RWPE2 (cell line): ENCODE results near the gene TCF3.

Experiments
- ATAC-seq: fragments of 200-7000 bp; cut with Tn5 transposase; 3 replicates; pipeline ENCODE4 v1.9.1; 2021; ENCODE audit warnings: low read depth
- DNase-seq: peaks from one replicate; pipeline ENCODE4 v3.0.0-alpha.2; 2020; ENCODE audit warnings: low spot score
- H3K27ac ChIP-seq: fragments of 450-650 bp; 2 replicates; pipeline ENCODE4 v1.5.1; 2017; ENCODE audit warnings: mild to moderate bottlenecking; ENCODE audit not compliant: poor library complexity, severe bottlenecking
- H3K27me3 ChIP-seq: fragments of 250-450 bp; sonication (Bioruptor Pico); 2 replicates; pipeline ENCODE4 v1.5.1; 2021; ENCODE audit warnings: mild to moderate bottlenecking, moderate library complexity; ENCODE audit not compliant: insufficient read depth, poor library complexity, severe bottlenecking
- H3K36me3 ChIP-seq: fragments of 250-450 bp; sonication (Bioruptor Pico); 2 replicates; pipeline ENCODE4 v1.5.1; 2020; ENCODE audit warnings: low read depth, mild to moderate bottlenecking, moderate library complexity
- H3K4me1 ChIP-seq: fragments of 250-450 bp; sonication (Bioruptor Pico); 2 replicates; pipeline ENCODE4 v1.5.1; 2021; ENCODE audit warnings: mild to moderate bottlenecking, moderate library complexity; ENCODE audit not compliant: insufficient read depth, poor library complexity, severe bottlenecking
- H3K4me3 ChIP-seq: fragments of 250-450 bp; sonication (Bioruptor Pico); 2 replicates; pipeline ENCODE4 v1.5.1; 2021; ENCODE audit warnings: mild to moderate bottlenecking, moderate library complexity; ENCODE audit not compliant: severe bottlenecking
- H3K9me3 ChIP-seq: fragments of 250-450 bp; sonication (Bioruptor Pico); 2 replicates; pipeline ENCODE4 v1.5.1; 2021; ENCODE audit warnings: mild to moderate bottlenecking, moderate library complexity; ENCODE audit not compliant: severe bottlenecking
- TF ChIP-seq, protein P1 (sequence below): fragments of 450-650 bp; IDR thresholded peaks from one replicate; pipeline ENCODE4 v1.5.1; 2017; ENCODE audit warnings: mild to moderate bottlenecking, moderate library complexity; ENCODE audit not compliant: poor library complexity, severe bottlenecking

The TCF3 gene

DNA sequence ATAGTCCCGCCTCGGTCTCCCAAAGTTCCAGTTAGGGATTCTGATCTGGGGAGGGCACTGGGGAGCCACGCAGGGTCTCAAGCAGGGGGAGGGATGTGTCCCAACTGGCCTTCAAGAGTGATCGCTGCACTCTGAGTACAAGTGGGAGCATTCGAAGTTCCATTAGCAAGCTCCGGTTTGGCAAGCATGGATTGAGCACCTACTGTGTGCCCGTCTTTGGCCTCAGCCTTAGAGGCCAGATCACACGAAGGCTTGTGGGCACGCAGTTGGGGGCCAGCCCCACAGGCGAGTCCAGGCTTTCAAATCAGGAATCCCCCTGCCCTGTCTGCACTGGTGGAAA, 32.1 kb upstream of the TCF3 start:
- DNase-seq (no peak), ATAC-seq (no peak)
- Histone ChIP-seq H3K36me3 (no peaks in the 10 kb centered on the region), H3K9me3 (no peaks in the 10 kb centered on the region), H3K27ac (no peak overlapping the region), H3K4me1 (no peaks in the 10 kb centered on the region), H3K27me3 (peaks cover 3% of the 10 kb centered on the region), H3K4me3 (no peak overlapping the region)
- TF ChIP-seq, protein P1, sequence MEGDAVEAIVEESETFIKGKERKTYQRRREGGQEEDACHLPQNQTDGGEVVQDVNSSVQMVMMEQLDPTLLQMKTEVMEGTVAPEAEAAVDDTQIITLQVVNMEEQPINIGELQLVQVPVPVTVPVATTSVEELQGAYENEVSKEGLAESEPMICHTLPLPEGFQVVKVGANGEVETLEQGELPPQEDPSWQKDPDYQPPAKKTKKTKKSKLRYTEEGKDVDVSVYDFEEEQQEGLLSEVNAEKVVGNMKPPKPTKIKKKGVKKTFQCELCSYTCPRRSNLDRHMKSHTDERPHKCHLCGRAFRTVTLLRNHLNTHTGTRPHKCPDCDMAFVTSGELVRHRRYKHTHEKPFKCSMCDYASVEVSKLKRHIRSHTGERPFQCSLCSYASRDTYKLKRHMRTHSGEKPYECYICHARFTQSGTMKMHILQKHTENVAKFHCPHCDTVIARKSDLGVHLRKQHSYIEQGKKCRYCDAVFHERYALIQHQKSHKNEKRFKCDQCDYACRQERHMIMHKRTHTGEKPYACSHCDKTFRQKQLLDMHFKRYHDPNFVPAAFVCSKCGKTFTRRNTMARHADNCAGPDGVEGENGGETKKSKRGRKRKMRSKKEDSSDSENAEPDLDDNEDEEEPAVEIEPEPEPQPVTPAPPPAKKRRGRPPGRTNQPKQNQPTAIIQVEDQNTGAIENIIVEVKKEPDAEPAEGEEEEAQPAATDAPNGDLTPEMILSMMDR, result no peak

DNA sequence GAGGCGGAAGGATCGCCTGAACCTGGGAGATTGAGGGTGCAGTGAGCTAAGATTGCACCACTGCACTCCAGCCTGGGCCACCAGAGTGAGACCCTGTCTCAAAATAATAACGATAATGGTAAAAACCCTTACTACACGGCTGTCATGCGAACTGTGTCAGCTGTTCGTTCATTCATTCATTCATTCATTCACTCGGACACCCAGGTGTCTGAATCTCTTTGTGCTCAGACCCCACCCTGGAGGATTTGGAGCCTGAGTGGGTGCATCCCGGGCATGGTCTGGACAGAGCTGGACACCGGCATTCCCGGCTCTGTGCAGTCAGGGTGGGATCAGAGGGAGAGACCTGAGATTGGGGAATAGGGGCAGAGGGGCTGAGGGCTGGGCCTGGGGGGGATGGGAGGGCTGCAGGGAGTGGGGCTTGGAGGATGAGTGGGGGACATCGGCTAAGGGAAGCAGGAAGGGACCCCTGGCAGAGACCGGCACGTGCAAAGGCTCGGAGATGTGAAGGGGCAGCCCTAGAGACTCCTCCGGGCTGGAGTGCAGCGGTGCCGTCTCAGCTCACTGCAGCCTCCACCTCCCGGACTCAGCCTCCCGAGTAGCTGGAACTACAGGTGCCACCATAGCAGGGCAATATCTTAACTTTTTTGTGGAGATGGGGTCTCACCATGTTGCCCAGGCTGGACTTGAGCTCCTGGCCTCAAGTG, 31.6 kb upstream of the TCF3 start:
- Histone ChIP-seq H3K27me3 (peaks cover 3% of the 10 kb centered on the region), H3K27ac (no peak overlapping the region), H3K9me3 (no peaks in the 10 kb centered on the region), H3K4me3 (no peak overlapping the region), H3K4me1 (no peaks in the 10 kb centered on the region), H3K36me3 (no peaks in the 10 kb centered on the region)
- DNase-seq (no peak), ATAC-seq (no peak)
- TF ChIP-seq, protein P1, result no peak

DNA sequence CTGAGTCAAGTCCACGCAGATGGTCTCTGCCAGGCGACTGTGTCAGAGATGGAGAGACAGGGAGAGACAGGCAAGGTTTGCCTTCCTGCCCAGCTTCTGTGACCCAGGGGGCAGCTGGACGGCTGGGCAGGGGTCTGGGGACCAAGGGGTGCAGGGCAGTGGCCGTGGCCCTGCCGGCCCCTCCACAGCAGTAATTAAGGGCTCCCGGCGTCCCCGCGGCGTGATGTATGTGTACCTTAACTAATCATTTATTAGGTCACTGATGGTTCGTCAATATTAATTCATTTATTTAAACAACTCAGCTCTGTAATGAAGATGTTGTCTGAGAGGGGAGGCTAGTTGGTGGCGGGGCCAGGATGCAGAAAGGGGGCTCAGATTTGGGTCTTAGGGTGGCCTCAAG, 28.6 kb upstream of the TCF3 start:
- H3K4me1 ChIP-seq, result no peaks in the 10 kb centered on the region
- TF ChIP-seq, protein P1, result no peak
- no peak for ATAC-seq
- DNase-seq, result no peak
- H3K9me3 ChIP-seq, result no peaks in the 10 kb centered on the region
- H3K36me3 ChIP-seq, result no peaks in the 10 kb centered on the region
- H3K4me3 ChIP-seq, result no peak overlapping the region
- H3K27ac ChIP-seq, result no peak overlapping the region
- H3K27me3 ChIP-seq, result peaks cover 17% of the 10 kb centered on the region

DNA sequence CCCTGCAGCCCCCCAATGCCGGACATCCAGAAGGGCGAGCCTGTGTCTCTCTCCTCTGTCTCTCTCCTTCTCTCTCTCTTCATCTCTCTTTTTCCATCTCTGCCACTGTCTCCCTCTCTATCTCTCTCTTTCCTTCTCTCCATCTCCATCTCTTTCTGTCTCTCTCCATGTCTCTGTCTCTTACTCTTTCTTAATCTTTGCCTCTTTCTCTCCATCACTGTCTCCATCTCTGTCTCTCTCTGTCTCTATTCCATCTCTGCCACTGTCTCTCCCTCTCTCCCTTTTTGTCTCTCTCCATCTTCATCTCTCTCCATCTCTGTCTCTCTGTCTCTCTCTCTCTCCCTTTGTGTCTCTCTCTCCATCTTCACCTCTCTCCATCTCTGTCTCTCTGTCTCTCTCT, 25.7 kb upstream of the TCF3 start:
- TF ChIP-seq, protein P1, result no peak
- peaks cover 24% of the 10 kb centered on the region for H3K27me3 ChIP-seq
- no peaks in the 10 kb centered on the region for H3K9me3 ChIP-seq
- no peaks in the 10 kb centered on the region for H3K4me1 ChIP-seq
- H3K4me3 ChIP-seq, result no peak overlapping the region
- ATAC-seq (no peak), DNase-seq (no peak)
- no peaks in the 10 kb centered on the region for H3K36me3 ChIP-seq
- no peak overlapping the region for H3K27ac ChIP-seq
